Lower leg skin (tissue), 4 donors: ENCODE results near the gene MYH7. TPM values are rescaled to one million over a fixed set of nuclear protein-coding genes. Genes with fewer than 3 reads are reported as not detected.
"Not testable (repeated sequence)": the region's sequence is repeated elsewhere in the genome, so short reads cannot be mapped to it uniquely, and the experiment has no call there.

Experiments used
- DNase-seq, 2 donors: peaks; one replicate each; pipeline ENCODE4 v3.0.0-alpha.2; 2019; ENCODE audit warnings: low spot score in 2 of 2
- H3K4me3 ChIP-seq: fragments of 200-600 bp; sonication (generic); 2 replicates; pipeline ENCODE4 v1.5.1; 2017; ENCODE audit warnings: mild to moderate bottlenecking, low read depth; ENCODE audit not compliant: poor library complexity, severe bottlenecking
- POLR2A ChIP-seq, 2 donors: fragments of 450-650 bp; IDR thresholded peaks; one replicate each; pipeline ENCODE4 v1.6.1; 2016 to 2017; ENCODE audit warnings: antibody characterized with exemption in 2 of 2, mild to moderate bottlenecking in 1 of 2, moderate library complexity in 1 of 2
- WGBS, 2 donors: methylation state at CpG; one replicate each; pipeline ENCODE4 v1.1.5; 2018; 5-methylcytosine and 5-hydroxymethylcytosine counted together
- intact Hi-C: fragments of 100-400 bp; cut with DNase I; formaldehyde crosslinking; loops from one replicate; pipeline ENCODE4 v1.15.0; 2023; ENCODE audit warnings: low total_unique reads
- total RNA-seq, 4 donors: library from RNA; depleted of rRNA; stranded (reverse); fragments of >200 nt; gene quantifications; one replicate each; pipeline ENCODE4 v1.1.0, GENCODE V29; 2016
- TF ChIP-seq, protein P1 (sequence below), 3 donors: fragments of 450-650 bp; IDR thresholded peaks; one replicate each; pipeline ENCODE4 v1.5.1; 2016; ENCODE audit warnings: antibody characterized with exemption in 3 of 3, mild to moderate bottlenecking in 3 of 3, moderate library complexity in 2 of 3

MYH7 gene
- total RNA-seq, 4 donors from 2014 or later, result 0.06 to 0.13 (median 0.08) TPM; not detected in 1

DNA sequence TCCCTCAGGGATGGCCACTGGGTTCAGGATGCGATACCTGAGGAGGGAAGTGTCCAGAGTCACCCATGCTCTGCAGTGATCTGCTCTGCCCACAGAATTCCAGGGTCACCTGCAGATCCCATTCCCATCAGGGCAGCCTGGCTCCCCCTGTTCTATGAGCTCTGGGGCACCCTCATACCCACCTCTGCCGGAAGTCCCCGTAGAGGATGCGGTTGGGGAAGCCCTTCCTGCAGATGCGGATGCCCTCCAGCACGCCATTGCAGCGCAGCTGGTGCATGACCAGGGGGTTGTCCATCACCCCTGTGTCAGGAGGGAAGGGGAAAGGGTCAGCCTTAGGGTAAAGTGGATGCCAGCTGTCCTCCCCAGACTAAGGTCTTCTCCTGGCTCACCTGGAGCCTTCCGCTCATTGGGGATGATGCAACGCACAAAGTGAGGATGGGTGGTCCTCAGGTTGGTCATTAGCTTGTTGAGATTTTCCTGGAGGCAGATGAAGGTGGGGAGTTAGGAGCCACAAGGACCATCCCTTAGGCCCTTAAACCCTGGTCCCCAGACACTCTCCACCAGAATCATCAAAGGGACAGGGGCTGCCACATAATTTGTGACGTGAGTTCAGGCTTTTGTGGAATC lies 38.6 kb downstream of the MYH7 start:
- TF ChIP-seq, protein P1, sequence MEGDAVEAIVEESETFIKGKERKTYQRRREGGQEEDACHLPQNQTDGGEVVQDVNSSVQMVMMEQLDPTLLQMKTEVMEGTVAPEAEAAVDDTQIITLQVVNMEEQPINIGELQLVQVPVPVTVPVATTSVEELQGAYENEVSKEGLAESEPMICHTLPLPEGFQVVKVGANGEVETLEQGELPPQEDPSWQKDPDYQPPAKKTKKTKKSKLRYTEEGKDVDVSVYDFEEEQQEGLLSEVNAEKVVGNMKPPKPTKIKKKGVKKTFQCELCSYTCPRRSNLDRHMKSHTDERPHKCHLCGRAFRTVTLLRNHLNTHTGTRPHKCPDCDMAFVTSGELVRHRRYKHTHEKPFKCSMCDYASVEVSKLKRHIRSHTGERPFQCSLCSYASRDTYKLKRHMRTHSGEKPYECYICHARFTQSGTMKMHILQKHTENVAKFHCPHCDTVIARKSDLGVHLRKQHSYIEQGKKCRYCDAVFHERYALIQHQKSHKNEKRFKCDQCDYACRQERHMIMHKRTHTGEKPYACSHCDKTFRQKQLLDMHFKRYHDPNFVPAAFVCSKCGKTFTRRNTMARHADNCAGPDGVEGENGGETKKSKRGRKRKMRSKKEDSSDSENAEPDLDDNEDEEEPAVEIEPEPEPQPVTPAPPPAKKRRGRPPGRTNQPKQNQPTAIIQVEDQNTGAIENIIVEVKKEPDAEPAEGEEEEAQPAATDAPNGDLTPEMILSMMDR (IDR thresholded peaks at IDR 0.05), result no peak
- no peak for TF ChIP-seq POLR2A (IDR thresholded peaks at IDR 0.05)
- 92 to 96% methylated on average over 6 to 10 of the region's 10 CpGs for WGBS, 2 donors
- intact Hi-C loops, result no loop called here
- no peak overlapping the region for H3K4me3 ChIP-seq
- no peak for DNase-seq

DNA sequence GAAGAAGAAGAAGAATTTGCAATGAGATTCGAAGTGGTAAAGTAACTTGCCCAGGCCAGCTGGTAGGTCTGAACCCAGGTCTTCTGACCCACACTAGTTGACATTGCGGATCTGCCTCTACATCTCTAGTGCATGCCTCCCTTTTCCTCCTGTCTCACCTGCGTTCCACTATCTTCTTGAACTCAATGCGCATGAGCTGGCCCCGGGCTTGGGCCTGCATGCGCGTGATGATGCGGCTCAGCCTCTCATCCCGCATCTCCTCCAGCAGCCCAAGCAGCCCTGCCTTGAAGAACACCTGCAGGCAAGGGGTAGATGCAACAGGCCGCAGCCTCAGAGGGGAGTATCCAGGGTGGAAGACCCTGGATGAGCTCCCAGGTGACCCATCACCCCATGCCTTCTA lies 39.3 kb downstream of the MYH7 start:
- TF ChIP-seq, protein P1 (IDR thresholded peaks at IDR 0.05), result no peak
- no peak for TF ChIP-seq POLR2A (IDR thresholded peaks at IDR 0.05)
- intact Hi-C loops, result no loop called here
- 92 to 93% methylated on average over 10 of the region's 10 CpGs for WGBS, 2 donors
- no peak overlapping the region for H3K4me3 ChIP-seq
- DNase-seq, result no peak

DNA sequence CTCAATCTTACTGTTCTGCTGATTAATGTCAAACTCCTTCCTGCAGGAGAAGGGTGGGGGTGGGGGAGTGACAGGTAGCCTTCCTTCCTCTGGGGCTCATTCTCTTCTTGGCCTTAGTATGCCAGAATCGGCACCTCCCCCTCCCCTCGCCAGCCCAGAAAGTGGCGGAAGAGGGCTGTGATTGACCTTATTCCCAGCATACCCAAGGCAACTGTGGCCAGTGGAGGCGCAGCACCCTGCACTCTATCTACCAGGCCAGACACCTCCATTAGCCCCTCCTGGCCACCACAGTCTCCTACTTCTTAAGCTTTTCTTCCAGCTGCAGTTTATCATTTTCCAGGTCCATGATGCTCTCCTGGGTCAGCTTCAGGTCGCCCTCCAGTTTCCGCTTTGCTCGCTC lies 42.8 kb downstream of the MYH7 start:
- 78 to 79% methylated on average over 7 of the region's 7 CpGs for WGBS, 2 donors
- intact Hi-C loops, result no loop called here
- no peak for DNase-seq
- no peak for TF ChIP-seq POLR2A (IDR thresholded peaks at IDR 0.05)
- TF ChIP-seq, protein P1 (IDR thresholded peaks at IDR 0.05), result no peak
- no peak overlapping the region for H3K4me3 ChIP-seq

DNA sequence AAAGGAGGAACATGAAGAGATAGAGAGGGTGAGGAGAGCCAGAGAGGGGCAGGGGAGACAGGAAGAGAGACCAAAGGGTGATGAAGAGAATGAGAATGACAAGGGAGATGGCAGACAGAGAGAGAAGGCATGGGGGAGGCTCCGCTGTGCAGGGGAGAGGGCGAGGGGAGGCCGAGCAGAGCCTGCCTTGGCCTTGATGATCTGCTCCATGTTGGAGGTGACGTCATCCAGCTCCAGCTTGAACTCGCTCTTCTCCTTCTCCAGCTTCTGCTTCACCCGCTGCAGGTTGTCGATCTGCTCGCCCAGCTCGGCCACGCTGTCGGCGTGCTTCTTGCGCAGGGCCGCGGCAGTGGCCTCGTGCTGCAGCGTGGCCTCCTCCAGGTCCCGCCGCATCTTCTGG lies 45.6 kb downstream of the MYH7 start:
- H3K4me3 ChIP-seq, DNase-seq: not testable (repeated sequence)
- intact Hi-C loops, result loop anchor here (10.0 kb wide), 1 partner anchor 125 kb away; no protein-coding TSS in a partner anchor
- WGBS, 2 donors, result 72 to 91% methylated on average over 3 to 4 of the region's 19 CpGs

DNA sequence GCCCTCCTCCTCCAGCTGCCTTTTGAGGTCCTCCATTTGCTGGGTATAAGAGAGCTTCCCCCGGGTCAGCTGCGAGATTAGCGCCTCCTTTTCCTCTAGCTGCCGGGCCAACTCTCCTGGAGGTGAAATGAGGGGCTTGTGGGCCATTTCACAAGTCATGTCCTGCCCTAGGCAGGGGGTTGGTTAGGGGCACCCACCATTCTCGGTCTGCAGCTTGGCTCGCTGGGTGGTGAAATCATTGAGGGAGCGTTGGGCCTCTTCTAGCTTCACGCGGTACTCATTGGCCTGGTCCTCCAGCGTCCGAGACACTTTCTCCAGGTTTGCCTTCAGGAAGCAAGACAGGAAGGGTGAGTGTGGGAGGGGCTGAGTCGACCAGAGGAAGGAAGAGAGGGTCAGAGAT lies 46.1 kb downstream of the MYH7 start:
- 74 to 79% methylated on average over 12 of the region's 12 CpGs for WGBS, 2 donors

DNA sequence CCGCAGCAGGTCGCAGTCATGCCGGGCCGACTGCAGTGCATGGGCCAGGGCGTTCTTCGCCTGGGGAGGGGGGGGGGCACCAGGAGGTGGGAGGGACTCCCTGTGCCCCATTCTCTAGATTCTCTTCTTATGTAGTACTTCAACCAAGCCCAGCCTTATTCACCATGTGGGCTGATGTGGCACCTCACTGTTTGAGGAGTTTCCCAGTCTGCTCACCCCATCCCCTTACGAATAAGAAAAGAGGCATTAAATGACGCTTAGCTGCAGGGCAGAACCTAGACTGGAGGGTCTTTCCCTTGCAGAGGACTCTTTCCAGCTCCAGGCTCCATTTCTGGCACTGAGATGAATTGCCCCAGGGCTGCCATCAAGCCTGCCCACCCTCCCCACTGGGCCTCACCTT lies 46.5 kb downstream of the MYH7 start:
- DNase-seq, result no peak
- H3K4me3 ChIP-seq, result no peak overlapping the region
- WGBS, 2 donors, result 90 to 92% methylated on average over 7 to 8 of the region's 8 CpGs
- TF ChIP-seq POLR2A (IDR thresholded peaks at IDR 0.05), result no peak
- TF ChIP-seq, protein P1 (IDR thresholded peaks at IDR 0.05), result no peak
- intact Hi-C loops, result loop anchor here (10.0 kb wide), 1 partner anchor 124 kb away; no protein-coding TSS in a partner anchor

More for the DNA sequence above, 46.1 kb downstream of the MYH7 start:
- no peak overlapping the region for H3K4me3 ChIP-seq
- TF ChIP-seq, protein P1 (IDR thresholded peaks at IDR 0.05), result no peak
- no peak for TF ChIP-seq POLR2A (IDR thresholded peaks at IDR 0.05)
- no peak for DNase-seq
- intact Hi-C loops, result loop anchor here (10.0 kb wide), 1 partner anchor 125 kb away; no protein-coding TSS in a partner anchor
